Activated T-cell treated with anti-CD3 and anti-CD28 coated beads, Interleukin-2, amount 50 U/mL, for 24 hours (primary cell): ENCODE measurements around the gene FRRS1.

Experiments used
- DNase-seq: peaks from one replicate; pipeline ENCODE4 v3.0.0-alpha.2; 2020
- H3K27ac Mint-ChIP-seq: 2 replicates; pipeline ENCODE4 v1.8.0; 2020; ENCODE audit warnings: mild to moderate bottlenecking, mixed read lengths
- H3K27me3 Mint-ChIP-seq: 2 replicates; pipeline ENCODE4 v1.8.0; 2020; ENCODE audit warnings: mixed read lengths
- H3K36me3 Mint-ChIP-seq: 2 replicates; pipeline ENCODE4 v1.8.0; 2020; ENCODE audit warnings: low read depth, mixed read lengths
- H3K4me1 Mint-ChIP-seq: 2 replicates; pipeline ENCODE4 v1.8.0; 2020; ENCODE audit warnings: low read depth, mixed read lengths
- H3K4me3 Mint-ChIP-seq: 2 replicates; pipeline ENCODE4 v1.8.0; 2020; ENCODE audit warnings: mild to moderate bottlenecking, moderate library complexity, mixed read lengths
- H3K9me3 Mint-ChIP-seq: 2 replicates; pipeline ENCODE4 v1.8.0; 2020; ENCODE audit warnings: mixed read lengths

FRRS1 gene

GRCh38 chr1:99696616-99697015 lies 69.8 kb downstream of the FRRS1 start:
- Mint-ChIP-seq H3K9me3 (no peaks in the 10 kb centered on the region), H3K27me3 (peaks cover 36% of the 10 kb centered on the region), H3K4me3 (no peak overlapping the region), H3K4me1 (no peaks in the 10 kb centered on the region), H3K36me3 (no peaks in the 10 kb centered on the region), H3K27ac (no peak overlapping the region)
- no peak for DNase-seq

GRCh38 chr1:99691175-99691574 lies 75.3 kb downstream of the FRRS1 start:
- Mint-ChIP-seq H3K9me3 (no peaks in the 10 kb centered on the region), H3K27ac (no peak overlapping the region), H3K4me3 (no peak overlapping the region), H3K4me1 (no peaks in the 10 kb centered on the region), H3K27me3 (peaks cover 13% of the 10 kb centered on the region), H3K36me3 (no peaks in the 10 kb centered on the region)
- no peak for DNase-seq

- H3K4me1 Mint-ChIP-seq: no peaks in the 10 kb centered on the region
- H3K27me3 Mint-ChIP-seq: no peaks in the 10 kb centered on the region
- H3K9me3 Mint-ChIP-seq: no peaks in the 10 kb centered on the region
- H3K36me3 Mint-ChIP-seq: no peaks in the 10 kb centered on the region
- no peak overlapping the region for H3K4me3 Mint-ChIP-seq
- DNase-seq: peak; percentile 41
- H3K27ac Mint-ChIP-seq: no peak overlapping the region
These were observed 80.8 kb downstream of the FRRS1 start for GRCh38 chr1:99685516-99686180.

GRCh38 chr1:99682291-99682751 lies 84.1 kb downstream of the FRRS1 start:
- no peaks in the 10 kb centered on the region for H3K36me3 Mint-ChIP-seq
- H3K27ac Mint-ChIP-seq: no peak overlapping the region
- no peaks in the 10 kb centered on the region for H3K27me3 Mint-ChIP-seq
- no peak overlapping the region for H3K4me3 Mint-ChIP-seq
- H3K4me1 Mint-ChIP-seq: no peaks in the 10 kb centered on the region
- no peak for DNase-seq
- H3K9me3 Mint-ChIP-seq: no peaks in the 10 kb centered on the region

GRCh38 chr1:99681583-99681982 lies 84.9 kb downstream of the FRRS1 start:
- no peaks in the 10 kb centered on the region for H3K9me3 Mint-ChIP-seq
- H3K36me3 Mint-ChIP-seq: no peaks in the 10 kb centered on the region
- no peaks in the 10 kb centered on the region for H3K27me3 Mint-ChIP-seq
- no peak overlapping the region for H3K4me3 Mint-ChIP-seq
- DNase-seq: no peak
- no peaks in the 10 kb centered on the region for H3K4me1 Mint-ChIP-seq
- H3K27ac Mint-ChIP-seq: no peak overlapping the region

GRCh38 chr1:99680270-99680669 lies 86.2 kb downstream of the FRRS1 start:
- Mint-ChIP-seq H3K4me1 (no peaks in the 10 kb centered on the region), H3K36me3 (no peaks in the 10 kb centered on the region), H3K4me3 (no peak overlapping the region), H3K27ac (no peak overlapping the region), H3K27me3 (no peaks in the 10 kb centered on the region), H3K9me3 (no peaks in the 10 kb centered on the region)
- no peak for DNase-seq

GRCh38 chr1:99677416-99677815 lies 89.0 kb downstream of the FRRS1 start:
- H3K9me3 Mint-ChIP-seq: no peaks in the 10 kb centered on the region
- H3K4me3 Mint-ChIP-seq: no peak overlapping the region
- H3K36me3 Mint-ChIP-seq: no peaks in the 10 kb centered on the region
- no peaks in the 10 kb centered on the region for H3K4me1 Mint-ChIP-seq
- DNase-seq: no peak
- no peak overlapping the region for H3K27ac Mint-ChIP-seq
- peaks cover 17% of the 10 kb centered on the region for H3K27me3 Mint-ChIP-seq

- Mint-ChIP-seq H3K4me3 (no peak overlapping the region), H3K4me1 (no peaks in the 10 kb centered on the region), H3K27ac (no peak overlapping the region), H3K27me3 (peaks cover 20% of the 10 kb centered on the region), H3K36me3 (no peaks in the 10 kb centered on the region), H3K9me3 (no peaks in the 10 kb centered on the region)
- no peak for DNase-seq
These were observed 89.6 kb downstream of the FRRS1 start for GRCh38 chr1:99676876-99677275.

GRCh38 chr1:99675994-99676393 lies 90.4 kb downstream of the FRRS1 start:
- no peak for DNase-seq
- Mint-ChIP-seq H3K9me3 (no peaks in the 10 kb centered on the region), H3K36me3 (no peaks in the 10 kb centered on the region), H3K27ac (no peak overlapping the region), H3K4me3 (no peak overlapping the region), H3K4me1 (no peaks in the 10 kb centered on the region), H3K27me3 (peaks cover 20% of the 10 kb centered on the region)

GRCh38 chr1:99675292-99675691 lies 91.1 kb downstream of the FRRS1 start:
- peaks cover 20% of the 10 kb centered on the region for H3K27me3 Mint-ChIP-seq
- no peaks in the 10 kb centered on the region for H3K36me3 Mint-ChIP-seq
- no peaks in the 10 kb centered on the region for H3K4me1 Mint-ChIP-seq
- H3K9me3 Mint-ChIP-seq: no peaks in the 10 kb centered on the region
- DNase-seq: no peak
- H3K4me3 Mint-ChIP-seq: no peak overlapping the region
- no peak overlapping the region for H3K27ac Mint-ChIP-seq

GRCh38 chr1:99674115-99675064 lies 92.0 kb downstream of the FRRS1 start:
- Mint-ChIP-seq H3K4me3 (no peak overlapping the region), H3K27me3 (peaks cover 20% of the 10 kb centered on the region), H3K36me3 (no peaks in the 10 kb centered on the region), H3K9me3 (no peaks in the 10 kb centered on the region), H3K27ac (no peak overlapping the region), H3K4me1 (no peaks in the 10 kb centered on the region)
- DNase-seq: no peak

- Mint-ChIP-seq H3K4me3 (no peak overlapping the region), H3K4me1 (no peaks in the 10 kb centered on the region), H3K27ac (no peak overlapping the region), H3K9me3 (no peaks in the 10 kb centered on the region), H3K36me3 (no peaks in the 10 kb centered on the region), H3K27me3 (peaks cover 23% of the 10 kb centered on the region)
- DNase-seq: no peak
These were observed 93.1 kb downstream of the FRRS1 start for GRCh38 chr1:99673315-99673714.

- no peak overlapping the region for H3K4me3 Mint-ChIP-seq
- no peak overlapping the region for H3K27ac Mint-ChIP-seq
- no peaks in the 10 kb centered on the region for H3K36me3 Mint-ChIP-seq
- peaks cover 25% of the 10 kb centered on the region for H3K27me3 Mint-ChIP-seq
- DNase-seq: no peak
- no peaks in the 10 kb centered on the region for H3K4me1 Mint-ChIP-seq
- H3K9me3 Mint-ChIP-seq: no peaks in the 10 kb centered on the region
These were observed 93.8 kb downstream of the FRRS1 start for GRCh38 chr1:99672530-99673213.

GRCh38 chr1:99672038-99672437 lies 94.4 kb downstream of the FRRS1 start:
- Mint-ChIP-seq H3K36me3 (no peaks in the 10 kb centered on the region), H3K4me1 (no peaks in the 10 kb centered on the region), H3K9me3 (no peaks in the 10 kb centered on the region), H3K27me3 (peaks cover 30% of the 10 kb centered on the region), H3K4me3 (no peak overlapping the region), H3K27ac (no peak overlapping the region)
- DNase-seq: no peak

GRCh38 chr1:99670583-99670982 lies 95.9 kb downstream of the FRRS1 start:
- no peak for DNase-seq
- no peak overlapping the region for H3K4me3 Mint-ChIP-seq
- H3K9me3 Mint-ChIP-seq: no peaks in the 10 kb centered on the region
- H3K27me3 Mint-ChIP-seq: peaks cover 30% of the 10 kb centered on the region
- H3K36me3 Mint-ChIP-seq: no peaks in the 10 kb centered on the region
- no peak overlapping the region for H3K27ac Mint-ChIP-seq
- H3K4me1 Mint-ChIP-seq: no peaks in the 10 kb centered on the region
